ENCODE data around the gene NBEAL2. TPM values are rescaled to one million over a fixed set of nuclear protein-coding genes. Genes with fewer than 3 reads are reported as not detected.
A peak's percentile ranks its signal among the peaks of the same experiment; 100 is the strongest.

The NBEAL2 gene
- total RNA-seq, 1 donor from 2014 or later = 14.8 TPM

- H3K27ac Mint-ChIP-seq (ENCODE audit: unreplicated experiment) = no peak overlapping the region
- no peak overlapping the region for H3K9ac ChIP-seq (ENCODE audit: low read length)
- H4K20me1 ChIP-seq (ENCODE audit: insufficient read depth, low read length) = peaks cover 81% of the 10 kb centered on the region
- no peaks in the 10 kb centered on the region for H3K27me3 ChIP-seq (ENCODE audit: insufficient read depth, low read length)
- no peak for TF ChIP-seq EZH2 (IDR thresholded peaks at IDR 0.05; ENCODE audit: insufficient read depth, low read length)
- TF ChIP-seq CTCF (IDR thresholded peaks at IDR 0.05; ENCODE audit: insufficient read depth, low read depth, low read length) = no peak
- no peak overlapping the region for H3K4me3 ChIP-seq (ENCODE audit: insufficient read depth, low read depth, low read length)
- no peaks in the 10 kb centered on the region for H3K36me3 ChIP-seq (ENCODE audit: insufficient read depth, low read length)
- peaks cover 10% of the 10 kb centered on the region for H3K36me3 Mint-ChIP-seq (ENCODE audit: low read depth, unreplicated experiment)
- H3K4me3 Mint-ChIP-seq (ENCODE audit: unreplicated experiment) = peak overlapping the region; percentile 61
- H3K9me3 Mint-ChIP-seq (ENCODE audit: unreplicated experiment) = no peaks in the 10 kb centered on the region
- no peak overlapping the region for H3K27ac ChIP-seq (ENCODE audit: low read depth, low read length)
- H3K79me2 ChIP-seq (ENCODE audit: insufficient read depth, low read length) = peaks cover 83% of the 10 kb centered on the region
- no peak overlapping the region for H3K4me2 ChIP-seq (ENCODE audit: low read length)
- H3K27me3 Mint-ChIP-seq (ENCODE audit: low read depth, unreplicated experiment) = no peaks in the 10 kb centered on the region
- no peak overlapping the region for H2AFZ ChIP-seq (ENCODE audit: low read depth, low read length)
- H3K4me1 Mint-ChIP-seq (ENCODE audit: low read depth, unreplicated experiment) = peaks cover 28% of the 10 kb centered on the region
- FAIRE-seq = no peak
- DNase-seq (ENCODE audit: low read depth) = no peak
- H3K9me3 ChIP-seq (ENCODE audit: insufficient read depth, low read depth, low read length) = no peaks in the 10 kb centered on the region
- H3K4me1 ChIP-seq (ENCODE audit: insufficient read depth, low read length) = peaks cover 3% of the 10 kb centered on the region
These were observed 12.7 kb upstream of the NBEAL2 start for GRCh38 chr3:46966811-46967210.

- Histone ChIP-seq H3K9me3 (ENCODE audit: insufficient read depth, low read depth, low read length) (no peaks in the 10 kb centered on the region), H4K20me1 (ENCODE audit: insufficient read depth, low read length) (peaks cover 86% of the 10 kb centered on the region), H3K9ac (ENCODE audit: low read length) (no peak overlapping the region), H3K36me3 (ENCODE audit: insufficient read depth, low read length) (no peaks in the 10 kb centered on the region), H3K4me1 (ENCODE audit: insufficient read depth, low read length) (peaks cover 4% of the 10 kb centered on the region), H3K79me2 (ENCODE audit: insufficient read depth, low read length) (peaks cover 90% of the 10 kb centered on the region), H3K4me2 (ENCODE audit: low read length) (no peak overlapping the region), H3K4me3 (ENCODE audit: insufficient read depth, low read depth, low read length) (no peak overlapping the region), H3K27ac (ENCODE audit: low read depth, low read length) (no peak overlapping the region), H2AFZ (ENCODE audit: low read depth, low read length) (no peak overlapping the region), H3K27me3 (ENCODE audit: insufficient read depth, low read length) (no peaks in the 10 kb centered on the region)
- H3K9me3 Mint-ChIP-seq (ENCODE audit: unreplicated experiment) = no peaks in the 10 kb centered on the region
- no peak overlapping the region for H3K4me3 Mint-ChIP-seq (ENCODE audit: unreplicated experiment)
- H3K27ac Mint-ChIP-seq (ENCODE audit: unreplicated experiment) = no peak overlapping the region
- FAIRE-seq (no peak), DNase-seq (ENCODE audit: low read depth) (no peak)
- peaks cover 10% of the 10 kb centered on the region for H3K36me3 Mint-ChIP-seq (ENCODE audit: low read depth, unreplicated experiment)
- TF ChIP-seq CTCF (IDR thresholded peaks at IDR 0.05; ENCODE audit: insufficient read depth, low read depth, low read length) (no peak), EZH2 (IDR thresholded peaks at IDR 0.05; ENCODE audit: insufficient read depth, low read length) (no peak)
- peaks cover 33% of the 10 kb centered on the region for H3K4me1 Mint-ChIP-seq (ENCODE audit: low read depth, unreplicated experiment)
- H3K27me3 Mint-ChIP-seq (ENCODE audit: low read depth, unreplicated experiment) = no peaks in the 10 kb centered on the region
These were observed 10.6 kb upstream of the NBEAL2 start for GRCh38 chr3:46968783-46969428.

- Histone ChIP-seq H3K79me2 (ENCODE audit: insufficient read depth, low read length) (peaks cover 98% of the 10 kb centered on the region), H3K4me3 (ENCODE audit: insufficient read depth, low read depth, low read length) (no peak overlapping the region), H3K27ac (ENCODE audit: low read depth, low read length) (no peak overlapping the region), H3K36me3 (ENCODE audit: insufficient read depth, low read length) (no peaks in the 10 kb centered on the region), H3K9me3 (ENCODE audit: insufficient read depth, low read depth, low read length) (no peaks in the 10 kb centered on the region), H3K4me2 (ENCODE audit: low read length) (no peak overlapping the region), H4K20me1 (ENCODE audit: insufficient read depth, low read length) (peaks cover 92% of the 10 kb centered on the region), H2AFZ (ENCODE audit: low read depth, low read length) (no peak overlapping the region), H3K27me3 (ENCODE audit: insufficient read depth, low read length) (no peaks in the 10 kb centered on the region), H3K4me1 (ENCODE audit: insufficient read depth, low read length) (peaks cover 12% of the 10 kb centered on the region), H3K9ac (ENCODE audit: low read length) (no peak overlapping the region)
- Mint-ChIP-seq H3K36me3 (ENCODE audit: low read depth, unreplicated experiment) (peaks cover 12% of the 10 kb centered on the region), H3K9me3 (ENCODE audit: unreplicated experiment) (no peaks in the 10 kb centered on the region), H3K4me3 (ENCODE audit: unreplicated experiment) (no peak overlapping the region), H3K4me1 (ENCODE audit: low read depth, unreplicated experiment) (peaks cover 39% of the 10 kb centered on the region), H3K27me3 (ENCODE audit: low read depth, unreplicated experiment) (no peaks in the 10 kb centered on the region), H3K27ac (ENCODE audit: unreplicated experiment) (no peak overlapping the region)
- no peak for TF ChIP-seq CTCF (IDR thresholded peaks at IDR 0.05; ENCODE audit: insufficient read depth, low read depth, low read length)
- no peak for TF ChIP-seq EZH2 (IDR thresholded peaks at IDR 0.05; ENCODE audit: insufficient read depth, low read length)
- no peak for FAIRE-seq
- DNase-seq (ENCODE audit: low read depth) = no peak
These were observed 8.9 kb upstream of the NBEAL2 start for GRCh38 chr3:46970391-46971091.

Measured in astrocyte (in vitro differentiated cells and primary cell).